ENCODE results near the gene SYCE3. TPM values are rescaled to one million over a fixed set of nuclear protein-coding genes. Genes with fewer than 3 reads are reported as not detected.

Gene SYCE3
- total RNA-seq, 1 experiment from 2014 or later: not detected

- ChIA-PET POLR2A (ENCODE audit: low non-redundant PET) (no interaction called here), CTCF (no interaction called here)
- no peak for DNase-seq (ENCODE audit: low spot score)
Observed at GRCh38 chr22:50556703-50557102, 6.0 kb downstream of the SYCE3 start.

GRCh38 chr22:50553310-50553709, 9.4 kb downstream of the SYCE3 start:
- no TSS peak for BruUV-seq (replicated peaks)
- intact Hi-C loops (cut with micrococcal nuclease; ENCODE audit: unreplicated experiment): no loop called here
- H3K27ac ChIP-seq (ENCODE audit: low read depth, low read length, poor library complexity, severe bottlenecking): no peak overlapping the region
- no peak for DNase-seq (ENCODE audit: low spot score)
- no peak overlapping the region for H3K4me3 ChIP-seq (ENCODE audit: low read depth, low read length, poor library complexity, severe bottlenecking)
- no peak for TF ChIP-seq EZH2 (IDR thresholded peaks at IDR 0.05; ENCODE audit: borderline replicate concordance, low read depth, low read length, poor library complexity, severe bottlenecking)
- no peak for TF ChIP-seq CTCF (conservative IDR thresholded peaks at IDR 0.05; ENCODE audit: low read depth, low read length)
- no peaks in the 10 kb centered on the region for H3K27me3 ChIP-seq (replicated peaks; ENCODE audit: insufficient read depth, low read depth, low read length, poor library complexity)
- no peaks in the 10 kb centered on the region for H3K36me3 ChIP-seq (ENCODE audit: insufficient read depth, low read length, poor library complexity, severe bottlenecking)
- H3K9me3 ChIP-seq (ENCODE audit: low read depth, low read length, poor library complexity, severe bottlenecking): no peaks in the 10 kb centered on the region
- ChIA-PET CTCF (no interaction called here), POLR2A (ENCODE audit: low non-redundant PET) (no interaction called here)
- H3K4me1 ChIP-seq (ENCODE audit: insufficient read depth, low read length, poor library complexity, severe bottlenecking): no peaks in the 10 kb centered on the region

More at GRCh38 chr22:50556703-50557102, 6.0 kb downstream of the SYCE3 start:
- intact Hi-C loops (cut with micrococcal nuclease; ENCODE audit: unreplicated experiment): no loop called here
- no peak for TF ChIP-seq EZH2 (IDR thresholded peaks at IDR 0.05; ENCODE audit: borderline replicate concordance, low read depth, low read length, poor library complexity, severe bottlenecking)
- TF ChIP-seq CTCF (conservative IDR thresholded peaks at IDR 0.05; ENCODE audit: low read depth, low read length): no peak
- H3K4me1 ChIP-seq (ENCODE audit: insufficient read depth, low read length, poor library complexity, severe bottlenecking): no peaks in the 10 kb centered on the region
- H3K4me3 ChIP-seq (ENCODE audit: low read depth, low read length, poor library complexity, severe bottlenecking): no peak overlapping the region
- H3K36me3 ChIP-seq (ENCODE audit: insufficient read depth, low read length, poor library complexity, severe bottlenecking): no peaks in the 10 kb centered on the region
- H3K9me3 ChIP-seq (ENCODE audit: low read depth, low read length, poor library complexity, severe bottlenecking): no peaks in the 10 kb centered on the region
- H3K27me3 ChIP-seq (replicated peaks; ENCODE audit: insufficient read depth, low read depth, low read length, poor library complexity): no peaks in the 10 kb centered on the region
- no peak overlapping the region for H3K27ac ChIP-seq (ENCODE audit: low read depth, low read length, poor library complexity, severe bottlenecking)
- no TSS peak for BruUV-seq (replicated peaks)

GRCh38 chr22:50551160-50551752, 11.5 kb downstream of the SYCE3 start:
- Histone ChIP-seq H3K27me3 (replicated peaks; ENCODE audit: insufficient read depth, low read depth, low read length, poor library complexity) (no peaks in the 10 kb centered on the region), H3K4me3 (ENCODE audit: low read depth, low read length, poor library complexity, severe bottlenecking) (no peak overlapping the region), H3K36me3 (ENCODE audit: insufficient read depth, low read length, poor library complexity, severe bottlenecking) (no peaks in the 10 kb centered on the region), H3K9me3 (ENCODE audit: low read depth, low read length, poor library complexity, severe bottlenecking) (no peaks in the 10 kb centered on the region), H3K27ac (ENCODE audit: low read depth, low read length, poor library complexity, severe bottlenecking) (no peak overlapping the region), H3K4me1 (ENCODE audit: insufficient read depth, low read length, poor library complexity, severe bottlenecking) (no peaks in the 10 kb centered on the region)
- TF ChIP-seq EZH2 (IDR thresholded peaks at IDR 0.05; ENCODE audit: borderline replicate concordance, low read depth, low read length, poor library complexity, severe bottlenecking): no peak
- no peak for TF ChIP-seq CTCF (conservative IDR thresholded peaks at IDR 0.05; ENCODE audit: low read depth, low read length)
- intact Hi-C loops (cut with micrococcal nuclease; ENCODE audit: unreplicated experiment): no loop called here
- BruUV-seq (replicated peaks): no TSS peak
- POLR2A ChIA-PET (ENCODE audit: low non-redundant PET): interaction anchor here (0.6 kb wide), 1 partner anchor 26 kb away, joined by 4 read pairs; the partner anchor contains the start of gene SCO2
- no peak for DNase-seq (ENCODE audit: low spot score)
- CTCF ChIA-PET: no interaction called here
